ENCODE data around the gene PRSS12.

- TF ChIP-seq YY1 (IDR thresholded peaks at IDR 0.05; ENCODE audit: insufficient read depth, insufficient read length) (no peak), SUZ12 (IDR thresholded peaks at IDR 0.05; ENCODE audit: extremely low read depth, insufficient read depth, insufficient read length) (no peak), ZNF274 (IDR thresholded peaks at IDR 0.05; ENCODE audit: low read depth, low read length) (no peak)
These were observed 66.1 kb downstream of the PRSS12 start for GRCh38 chr4:118286685-118287084.
